Stimulated activated CD4-positive, alpha-beta T cell treated with anti-CD3 and anti-CD28 coated beads, Interleukin-2, amount 100 ng/mL, for 48 hours (primary cell): ENCODE measurements around the gene PRTN3.

Experiments
- DNase-seq, 2 donors: peaks; one replicate each; pipeline ENCODE4 v3.0.0-alpha.2; 2020

Gene PRTN3

DNA sequence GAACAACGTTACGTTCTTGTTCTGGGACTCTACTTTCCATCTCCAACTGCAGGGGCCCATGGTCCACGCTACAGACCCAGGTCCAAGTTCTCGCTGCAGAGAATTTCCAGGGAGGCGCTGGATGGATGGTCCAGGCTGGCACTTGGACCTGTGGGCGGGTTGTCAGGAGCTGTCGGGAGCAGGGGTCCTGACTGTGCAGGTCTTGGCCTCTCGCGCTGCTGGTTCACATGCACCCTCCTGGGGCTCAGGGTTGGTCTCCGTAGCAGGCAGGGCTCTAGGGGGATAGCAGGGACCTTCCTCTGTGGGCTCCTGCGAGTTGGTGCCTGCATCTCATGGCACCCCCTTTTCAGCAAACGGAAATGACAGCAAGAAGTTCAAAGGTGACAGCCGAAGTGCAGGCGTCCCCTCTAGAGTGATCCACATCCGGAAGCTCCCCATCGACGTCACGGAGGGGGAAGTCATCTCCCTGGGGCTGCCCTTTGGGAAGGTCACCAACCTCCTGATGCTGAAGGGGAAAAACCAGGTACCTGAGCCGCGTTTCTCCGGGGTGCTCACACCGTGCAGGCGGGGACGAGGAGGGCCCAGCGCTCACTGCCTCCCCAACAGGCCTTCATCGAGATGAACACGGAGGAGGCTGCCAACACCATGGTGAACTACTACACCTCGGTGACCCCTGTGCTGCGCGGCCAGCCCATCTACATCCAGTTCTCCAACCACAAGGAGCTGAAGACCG lies 36.9 kb upstream of the PRTN3 start:
- DNase-seq = no peak

DNA sequence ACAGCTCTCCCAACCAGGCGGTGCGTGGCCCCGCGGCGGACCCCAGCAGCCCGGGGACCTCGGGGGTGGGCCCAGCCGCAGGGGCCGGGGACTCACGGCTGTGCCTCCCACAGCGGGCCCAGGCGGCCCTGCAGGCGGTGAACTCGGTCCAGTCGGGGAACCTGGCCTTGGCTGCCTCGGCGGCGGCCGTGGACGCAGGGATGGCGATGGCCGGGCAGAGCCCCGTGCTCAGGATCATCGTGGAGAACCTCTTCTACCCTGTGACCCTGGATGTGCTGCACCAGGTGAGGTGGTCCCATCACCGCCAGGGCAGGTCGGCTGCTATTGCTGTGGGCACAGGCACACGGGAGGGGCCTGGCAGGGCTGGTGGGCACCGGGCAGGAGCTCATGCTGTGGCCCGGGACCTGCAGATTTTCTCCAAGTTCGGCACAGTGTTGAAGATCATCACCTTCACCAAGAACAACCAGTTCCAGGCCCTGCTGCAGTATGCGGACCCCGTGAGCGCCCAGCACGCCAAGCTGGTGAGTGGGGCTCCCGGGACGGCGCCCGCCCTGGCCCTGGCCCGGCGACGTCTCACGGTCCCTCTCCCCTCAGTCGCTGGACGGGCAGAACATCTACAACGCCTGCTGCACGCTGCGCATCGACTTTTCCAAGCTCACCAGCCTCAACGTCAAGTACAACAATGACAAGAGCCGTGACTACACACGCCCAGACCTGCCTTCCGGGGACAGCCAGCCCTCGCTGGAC lies 36.2 kb upstream of the PRTN3 start:
- DNase-seq = no peak

- no peak for DNase-seq
These were observed 35.6 kb upstream of the PRTN3 start for GRCh38 chr19:805166-805551.

GRCh38 chr19:805600-806550 lies 34.9 kb upstream of the PRTN3 start:
- DNase-seq = no peak

DNA sequence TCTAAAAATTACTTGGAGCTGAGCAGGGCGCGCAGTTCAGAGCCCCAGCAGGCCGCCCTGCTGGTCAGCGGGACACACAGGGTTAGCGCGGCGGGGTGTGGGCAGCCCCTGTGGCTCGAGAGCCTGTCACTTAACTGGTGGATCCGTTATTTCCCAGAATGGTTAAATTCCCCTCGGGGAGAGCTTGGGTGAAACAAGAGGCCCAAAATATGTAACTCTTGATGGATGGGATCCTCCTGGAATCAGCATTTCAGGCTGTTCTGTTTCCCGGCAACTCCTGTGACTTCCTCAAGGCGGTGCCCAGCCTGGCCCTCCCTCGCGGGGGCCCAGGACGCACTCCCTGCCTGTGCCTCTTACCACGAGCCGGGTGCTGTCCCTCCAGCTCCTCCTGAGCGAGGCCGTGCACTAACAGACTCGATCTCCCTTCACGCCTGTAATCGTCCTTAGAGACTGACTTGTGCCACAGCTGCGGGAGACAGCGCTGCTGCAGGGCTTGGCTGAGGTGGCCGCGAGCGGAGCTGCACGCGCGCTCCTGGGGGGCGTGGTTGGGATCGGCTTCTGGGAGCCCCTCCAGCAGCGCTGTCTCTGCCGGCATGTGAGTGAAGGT lies 33.9 kb upstream of the PRTN3 start:
- DNase-seq = no peak

- DNase-seq = no peak
These were observed 33.0 kb upstream of the PRTN3 start for GRCh38 chr19:807627-808422.

DNA sequence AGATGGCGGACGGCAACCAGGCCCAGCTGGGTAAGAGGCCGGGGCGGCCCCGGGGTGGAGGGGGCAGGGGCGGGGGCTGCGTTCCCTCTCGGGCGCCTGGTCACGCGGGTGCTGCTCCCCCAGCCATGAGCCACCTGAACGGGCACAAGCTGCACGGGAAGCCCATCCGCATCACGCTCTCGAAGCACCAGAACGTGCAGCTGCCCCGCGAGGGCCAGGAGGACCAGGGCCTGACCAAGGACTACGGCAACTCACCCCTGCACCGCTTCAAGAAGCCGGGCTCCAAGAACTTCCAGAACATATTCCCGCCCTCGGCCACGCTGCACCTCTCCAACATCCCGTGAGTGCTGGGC lies 32.4 kb upstream of the PRTN3 start:
- no peak for DNase-seq

- no peak for DNase-seq
These were observed 30.5 kb upstream of the PRTN3 start for GRCh38 chr19:810077-810855.

DNA sequence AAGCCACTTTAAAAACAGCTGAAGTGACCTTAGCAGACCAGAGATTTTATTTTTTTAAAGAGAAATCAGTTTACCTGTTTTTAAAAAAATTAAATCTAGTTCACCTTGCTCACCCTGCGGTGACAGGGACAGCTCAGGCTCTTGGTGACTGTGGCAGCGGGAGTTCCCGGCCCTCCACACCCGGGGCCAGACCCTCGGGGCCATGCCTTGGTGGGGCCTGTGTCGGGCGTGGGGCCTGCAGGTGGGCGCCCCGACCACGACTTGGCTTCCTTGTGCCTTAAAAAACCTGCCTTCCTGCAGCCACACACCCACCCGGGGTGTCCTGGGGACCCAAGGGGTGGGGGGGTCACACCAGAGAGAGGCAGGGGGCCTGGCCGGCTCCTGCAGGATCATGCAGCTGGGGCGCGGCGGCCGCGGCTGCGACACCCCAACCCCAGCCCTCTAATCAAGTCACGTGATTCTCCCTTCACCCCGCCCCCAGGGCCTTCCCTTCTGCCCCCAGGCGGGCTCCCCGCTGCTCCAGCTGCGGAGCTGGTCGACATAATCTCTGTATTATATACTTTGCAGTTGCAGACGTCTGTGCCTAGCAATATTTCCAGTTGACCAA lies 29.8 kb upstream of the PRTN3 start:
- no peak for DNase-seq

DNA sequence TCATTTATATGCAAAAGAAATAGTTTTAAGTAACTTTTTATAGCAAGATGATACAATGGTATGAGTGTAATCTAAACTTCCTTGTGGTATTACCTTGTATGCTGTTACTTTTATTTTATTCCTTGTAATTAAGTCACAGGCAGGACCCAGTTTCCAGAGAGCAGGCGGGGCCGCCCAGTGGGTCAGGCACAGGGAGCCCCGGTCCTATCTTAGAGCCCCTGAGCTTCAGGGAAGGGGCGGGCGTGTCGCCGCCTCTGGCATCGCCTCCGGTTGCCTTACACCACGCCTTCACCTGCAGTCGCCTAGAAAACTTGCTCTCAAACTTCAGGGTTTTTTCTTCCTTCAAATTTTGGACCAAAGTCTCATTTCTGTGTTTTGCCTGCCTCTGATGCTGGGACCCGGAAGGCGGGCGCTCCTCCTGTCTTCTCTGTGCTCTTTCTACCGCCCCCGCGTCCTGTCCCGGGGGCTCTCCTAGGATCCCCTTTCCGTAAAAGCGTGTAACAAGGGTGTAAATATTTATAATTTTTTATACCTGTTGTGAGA lies 29.2 kb upstream of the PRTN3 start:
- DNase-seq = no peak

GRCh38 chr19:812049-812746 lies 28.6 kb upstream of the PRTN3 start:
- DNase-seq = no peak

- no peak for DNase-seq
These were observed 28.0 kb upstream of the PRTN3 start for GRCh38 chr19:812747-813218.

- DNase-seq = no peak
These were observed 27.3 kb upstream of the PRTN3 start for GRCh38 chr19:813219-814151.

DNA sequence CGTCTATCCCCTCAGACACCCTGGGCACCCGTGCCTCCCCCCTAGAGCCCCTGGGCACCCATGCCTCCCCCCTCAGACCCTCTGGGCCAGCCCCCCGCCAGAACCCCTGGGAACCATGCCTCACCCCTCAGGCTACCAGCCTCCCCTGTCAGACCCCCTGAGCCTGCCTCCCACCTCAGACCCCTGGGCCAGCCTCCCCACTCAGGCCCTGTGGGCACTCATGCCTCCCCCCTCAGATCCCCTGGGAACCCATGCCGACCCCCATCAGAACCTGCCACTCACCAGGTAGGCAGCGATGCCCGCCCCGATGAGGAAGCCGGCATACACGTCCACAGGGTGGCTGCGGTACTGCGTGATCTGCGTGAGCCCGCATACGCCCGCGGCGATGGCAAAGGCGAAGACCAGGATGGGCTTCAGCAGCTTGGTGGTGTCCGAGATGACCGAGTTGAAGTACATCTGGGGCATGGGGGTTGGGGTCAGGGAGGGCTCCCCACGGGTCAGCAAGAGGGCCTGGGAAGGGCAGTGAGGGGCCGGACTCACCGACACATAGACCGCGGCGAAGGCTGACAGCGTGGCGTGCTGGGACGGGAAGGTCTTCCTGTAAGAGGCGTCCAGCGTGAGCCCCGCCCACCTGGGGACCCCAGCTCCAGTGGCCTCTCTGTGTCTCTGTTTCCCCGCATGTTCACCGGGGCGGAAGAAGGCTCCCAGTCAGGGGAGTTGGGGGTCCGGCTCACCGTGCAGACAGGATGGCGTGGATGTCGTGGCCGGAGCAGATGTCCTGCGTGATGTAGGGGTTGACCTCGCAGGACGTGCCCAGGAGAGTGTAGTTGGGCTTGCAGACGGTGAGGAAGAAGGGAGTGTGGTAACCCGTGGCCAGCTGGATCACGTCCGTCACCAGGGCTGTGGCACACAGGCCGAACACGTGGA lies 26.4 kb upstream of the PRTN3 start:
- DNase-seq = no peak

GRCh38 chr19:815079-815774 lies 25.6 kb upstream of the PRTN3 start:
- DNase-seq = no peak

DNA sequence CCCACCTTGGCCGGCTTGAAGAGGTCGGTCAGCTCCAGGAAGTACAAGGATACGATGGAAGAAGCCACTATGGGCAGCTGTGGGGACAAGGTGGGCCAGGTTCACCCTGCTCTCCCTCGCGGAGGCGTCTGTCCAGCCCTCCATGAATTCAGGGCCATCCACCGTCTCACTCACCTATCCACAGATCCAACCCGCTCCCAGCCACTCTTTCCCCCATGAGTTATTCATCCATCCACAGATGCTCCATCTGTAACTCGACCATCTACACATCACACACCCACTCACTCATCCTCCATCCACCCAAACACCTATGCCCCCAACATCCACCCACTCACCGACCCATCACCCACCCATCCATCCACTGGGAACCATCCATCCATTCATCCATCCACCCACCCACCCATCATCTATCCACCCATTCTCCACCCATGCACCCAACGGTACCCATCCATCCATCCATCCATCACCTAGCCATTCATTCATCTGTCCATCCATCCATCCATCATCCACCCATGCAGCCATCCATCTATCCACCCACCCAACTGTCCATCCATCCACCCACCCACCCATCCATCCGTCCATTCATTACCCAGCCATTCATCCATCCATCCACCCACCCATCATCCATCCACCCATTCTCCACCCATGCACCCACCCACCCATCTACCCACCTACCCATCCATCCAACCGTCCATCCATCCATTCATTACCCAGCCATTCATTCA lies 24.9 kb upstream of the PRTN3 start:
- DNase-seq = no peak
